K562 (cell line): ENCODE data around the gene VPS13D. TPM values are rescaled to one million over a fixed set of nuclear protein-coding genes. Genes with fewer than 3 reads are reported as not detected.

Experiments
- ATF7 ChIP-seq: fragments of 450-650 bp; IDR thresholded peaks from 2 replicates; pipeline ENCODE4 v1.7.1; 2014; ENCODE audit warnings: mild to moderate bottlenecking, moderate library complexity
- CHD1 ChIP-seq: fragments of 200-600 bp; sonication (generic); IDR thresholded peaks from one replicate; pipeline ENCODE4 v1.6.1; 2012; ENCODE audit warnings: mild to moderate bottlenecking, moderate library complexity, low read length, inconsistent platforms
- DPF2 ChIP-seq: fragments of 450-650 bp; IDR thresholded peaks from 2 replicates; pipeline ENCODE4 v1.6.1; 2016
- EHMT2 ChIP-seq: fragments of 450-650 bp; IDR thresholded peaks from 2 replicates; pipeline ENCODE4 v1.6.1; 2018; ENCODE audit warnings: antibody characterized with exemption
- ELF1 ChIP-seq: fragments of 200-800 bp; sonication (Bioruptor generic); IDR thresholded peaks from 2 replicates; pipeline ENCODE4 v1.6.1; 2016; ENCODE audit warnings: missing genetic modification characterization, missing compliant biosample characterization
- ERF ChIP-seq: fragments of 450-650 bp; formaldehyde crosslinking; IDR thresholded peaks from 2 replicates; pipeline ENCODE4 v1.4.0; 2020; ENCODE audit warnings: mild to moderate bottlenecking, mixed read lengths
- FOS ChIP-seq: IDR thresholded peaks from 3 replicates; pipeline ENCODE4 v1.6.1; 2011; ENCODE audit not compliant: insufficient read length; ENCODE audit errors: extremely low read depth
- FOSL1 ChIP-seq: fragments of 200-800 bp; sonication (Bioruptor generic); conservative IDR thresholded peaks from 2 replicates; pipeline ENCODE4 v1.6.1; 2016; ENCODE audit warnings: missing genetic modification characterization, missing compliant biosample characterization
- MCM3 ChIP-seq: fragments of 450-650 bp; IDR thresholded peaks from 2 replicates; pipeline ENCODE4 v1.6.1; 2016
- MTA3 ChIP-seq: fragments of 450-650 bp; formaldehyde crosslinking; IDR thresholded peaks from 2 replicates; pipeline ENCODE4 v1.6.1; 2017; ENCODE audit warnings: mild to moderate bottlenecking, borderline replicate concordance
- NCOR1 ChIP-seq: fragments of 450-650 bp; IDR thresholded peaks from 2 replicates; pipeline ENCODE4 v1.6.1; 2016; ENCODE audit warnings: mild to moderate bottlenecking, moderate library complexity
- NEUROD1 ChIP-seq: fragments of 150-350 bp; IDR thresholded peaks from 2 replicates; pipeline ENCODE4 v1.6.1; 2014; ENCODE audit warnings: borderline replicate concordance, low read length, low read depth; ENCODE audit not compliant: partially characterized antibody
- POLR2AphosphoS2 ChIP-seq: IDR thresholded peaks from 2 replicates; pipeline ENCODE4 v1.6.1; 2012; ENCODE audit warnings: low read length, improper control_type of control experiment
- PYGO2 ChIP-seq: fragments of 450-650 bp; IDR thresholded peaks from 2 replicates; pipeline ENCODE4 v1.6.1; 2016; ENCODE audit warnings: mild to moderate bottlenecking, missing genetic modification characterization, moderate library complexity, missing compliant biosample characterization
- SAP30 ChIP-seq: fragments of 200-600 bp; sonication (generic); IDR thresholded peaks from 2 replicates; pipeline ENCODE4 v1.6.1; 2012; ENCODE audit warnings: borderline replicate concordance, low read depth, mild to moderate bottlenecking, moderate library complexity, low read length, control low read depth, inconsistent platforms; ENCODE audit not compliant: insufficient read depth, poor library complexity, severe bottlenecking
- STAT5B ChIP-seq: fragments of 250-450 bp; sonication (Bioruptor Pico); IDR thresholded peaks from 2 replicates; pipeline ENCODE4 v1.8.0; 2021; ENCODE audit warnings: mild to moderate bottlenecking, inconsistent platforms
- TRIM28 ChIP-seq: fragments of 450-650 bp; IDR thresholded peaks from 2 replicates; pipeline ENCODE4 v1.6.1; 2017
- ZFP30 ChIP-seq: fragments of 250-450 bp; sonication (Bioruptor Pico); IDR thresholded peaks from 2 replicates; pipeline ENCODE4 v1.8.0; 2022; ENCODE audit warnings: moderate library complexity, mild to moderate bottlenecking, inconsistent platforms, borderline replicate concordance
- ZNF134 ChIP-seq: fragments of 250-450 bp; sonication (Bioruptor Pico); conservative IDR thresholded peaks from 2 replicates; pipeline ENCODE4 v1.4.0; 2020
- ZNF197 ChIP-seq: fragments of 200-800 bp; sonication (Bioruptor generic); IDR thresholded peaks from 2 replicates; pipeline ENCODE4 v1.6.1; 2016; ENCODE audit warnings: low read depth, missing genetic modification characterization, missing compliant biosample characterization
- ZNF253 ChIP-seq: fragments of 250-450 bp; sonication (Bioruptor Pico); conservative IDR thresholded peaks from 2 replicates; pipeline ENCODE4 v1.6.1; 2021; ENCODE audit warnings: mild to moderate bottlenecking
- ZNF766 ChIP-seq: fragments of 200-800 bp; sonication (Bioruptor generic); conservative IDR thresholded peaks from 2 replicates; pipeline ENCODE4 v1.6.1; 2016; ENCODE audit warnings: missing genetic modification characterization, missing compliant biosample characterization
- ZSCAN29 ChIP-seq: fragments of 450-650 bp; IDR thresholded peaks from 2 replicates; pipeline ENCODE4 v1.6.1; 2017
- polyA plus RNA-seq, 8 experiments: library from polyadenylated mRNA; depleted of rRNA in 4 of 8; stranded (reverse) in 5 of 8; unstranded in 3 of 8; fragments of >200 nt; fragmentation: Nextera tagmentation in 2 of 8; fragmentation: Illumina TruSeq in 1 of 8; extraction: Ambion mirVana in 2 of 8; extraction: Trizol in 1 of 8; gene quantifications; 2 replicates each; pipeline versions ENCODE4 v1.2.1 to v1.2.3, GENCODE V29; 2011 to 2014; ENCODE audit warnings: inconsistent platforms in 1 of 8, missing spikeins in 1 of 8
- total RNA-seq, 7 experiments: library from RNA; depleted of rRNA in 6 of 7; stranded (reverse); fragments of >200 nt in 6 of 7; fragmentation: Illumina TruSeq in 2 of 7; extraction: Trizol in 2 of 7; gene quantifications; 2 replicates each; pipeline versions ENCODE4 v1.2.1 to v1.2.3, GENCODE V29; 2011 to 2021; ENCODE audit warnings: low replicate concordance in 1 of 7
- TF ChIP-seq, protein P1 (sequence below), 2 experiments: fragments of 250-450 bp in 1 of 2; fragments of 450-650 bp in 1 of 2; sonication (Bioruptor Pico) in 1 of 2; IDR thresholded peaks; 2 replicates each; pipeline versions ENCODE4 v1.6.1 to v1.8.0; 2016 to 2021; ENCODE audit warnings: mild to moderate bottlenecking in 2 of 2, moderate library complexity in 2 of 2, missing compliant biosample characterization in 1 of 2, missing genetic modification characterization in 1 of 2
- TF ChIP-seq, protein P2 (sequence below): fragments of 450-650 bp; IDR thresholded peaks from 2 replicates; pipeline ENCODE4 v1.6.1; 2016; ENCODE audit warnings: antibody characterized with exemption
- TF ChIP-seq, protein P3 (sequence below), 2 experiments: fragments of 450-650 bp; IDR thresholded peaks; 2 replicates each; pipeline ENCODE4 v1.6.1; 2016

Gene VPS13D
- total and polyA plus RNA-seq, 9 of the 15 experiments (the other 6 are each of a cell fraction or from before 2014, with no cell fraction given) = 6.1 to 51.5 (median 38.5) TPM

DNA sequence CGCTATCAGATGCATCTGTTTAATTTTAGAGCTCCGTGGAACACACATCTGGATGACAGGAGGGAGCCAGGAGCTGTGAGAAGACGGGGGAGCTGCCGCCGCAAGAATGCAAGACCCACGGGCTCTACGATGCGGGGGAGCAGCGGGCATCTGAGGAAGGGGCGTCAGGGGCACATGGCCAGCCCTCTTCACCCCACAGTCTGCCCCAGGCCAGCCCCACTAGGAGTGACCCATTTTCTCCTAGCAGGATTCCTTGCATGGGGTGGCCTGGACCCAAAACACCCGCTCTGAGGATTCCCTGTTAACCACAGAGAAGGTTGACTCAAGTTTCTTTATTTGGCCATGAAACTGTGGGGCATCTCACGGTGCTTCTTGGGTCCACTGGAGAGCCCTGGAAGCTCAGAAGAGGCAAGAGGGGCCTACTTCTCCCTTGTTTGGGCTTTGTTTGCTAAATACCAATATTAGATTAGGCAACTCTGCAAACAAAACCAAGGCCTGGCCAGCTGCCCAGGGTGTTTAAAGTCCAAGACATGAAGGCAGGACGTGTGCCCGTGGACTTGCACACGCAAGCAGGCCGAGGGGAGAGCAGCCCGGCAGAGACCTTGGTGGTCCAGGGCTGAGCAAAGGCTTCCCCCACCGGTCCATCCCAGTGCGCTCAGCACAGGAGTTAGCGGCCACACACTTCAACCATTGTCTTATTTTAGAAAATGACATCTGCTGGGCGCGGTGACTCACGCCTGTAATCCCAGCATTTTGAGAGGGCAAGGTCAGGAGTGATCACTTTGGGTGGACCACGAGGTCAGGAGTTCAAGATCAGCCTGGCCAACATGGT, 298.4 kb downstream of the VPS13D start (continued):
- peak; percentile 11 for TF ChIP-seq CHD1
- no peak for TF ChIP-seq ZFP30
- peak; percentile 95 for TF ChIP-seq FOSL1 (tag)
- peak; percentile 75; the same call in 1 of the 2 replicates for TF ChIP-seq MTA3
- peak; percentile 71 for TF ChIP-seq NCOR1
- no peak for TF ChIP-seq MCM3
- TF ChIP-seq TRIM28 = peak; percentile 14; the same call in 1 of the 2 replicates
- TF ChIP-seq ELF1 (tag) = no peak
- no peak for TF ChIP-seq ZSCAN29
- TF ChIP-seq, protein P1, sequence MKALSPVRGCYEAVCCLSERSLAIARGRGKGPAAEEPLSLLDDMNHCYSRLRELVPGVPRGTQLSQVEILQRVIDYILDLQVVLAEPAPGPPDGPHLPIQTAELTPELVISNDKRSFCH (CRISPR knock-in tag; IDR thresholded peaks at IDR 0.05) = no peak
- TF ChIP-seq, protein P1 (tag; IDR thresholded peaks at IDR 0.05) = peak; percentile 73
- no peak for TF ChIP-seq STAT5B (CRISPR knock-in tag)
- peak; percentile 79 for TF ChIP-seq DPF2
- no peak for TF ChIP-seq ZNF134
- TF ChIP-seq ZNF253 = no peak
- TF ChIP-seq ATF7 = peak; percentile 85
- TF ChIP-seq SAP30 = no peak
- TF ChIP-seq NEUROD1 = peak; percentile 34
- TF ChIP-seq FOS = peak; percentile 33
- 0 out of 2 replicates have a peak, but pooled peaks have one; percentile 25 for TF ChIP-seq ZNF766 (CRISPR knock-in tag)
- TF ChIP-seq, protein P2, sequence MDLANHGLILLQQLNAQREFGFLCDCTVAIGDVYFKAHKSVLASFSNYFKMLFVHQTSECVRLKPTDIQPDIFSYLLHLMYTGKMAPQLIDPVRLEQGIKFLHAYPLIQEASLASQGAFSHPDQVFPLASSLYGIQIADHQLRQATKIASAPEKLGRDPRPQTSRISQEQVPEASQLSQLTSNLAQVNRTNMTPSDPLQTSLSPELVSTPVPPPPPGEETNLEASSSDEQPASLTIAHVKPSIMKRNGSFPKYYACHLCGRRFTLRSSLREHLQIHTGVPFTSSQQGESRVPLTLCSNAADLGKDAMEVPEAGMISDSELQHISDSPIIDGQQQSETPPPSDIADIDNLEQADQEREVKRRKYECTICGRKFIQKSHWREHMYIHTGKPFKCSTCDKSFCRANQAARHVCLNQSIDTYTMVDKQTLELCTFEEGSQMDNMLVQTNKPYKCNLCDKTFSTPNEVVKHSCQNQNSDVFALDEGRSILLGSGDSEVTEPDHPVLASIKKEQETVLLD = 0 out of 2 replicates have a peak, but pooled peaks have one; percentile 29
- TF ChIP-seq ERF = no peak
- TF ChIP-seq POLR2AphosphoS2 = no peak
- TF ChIP-seq EHMT2 = 0 out of 2 replicates have a peak, but pooled peaks have one; percentile 50
- TF ChIP-seq PYGO2 (tag) = 0 out of 2 replicates have a peak, but pooled peaks have one; percentile 22
- TF ChIP-seq, protein P3, sequence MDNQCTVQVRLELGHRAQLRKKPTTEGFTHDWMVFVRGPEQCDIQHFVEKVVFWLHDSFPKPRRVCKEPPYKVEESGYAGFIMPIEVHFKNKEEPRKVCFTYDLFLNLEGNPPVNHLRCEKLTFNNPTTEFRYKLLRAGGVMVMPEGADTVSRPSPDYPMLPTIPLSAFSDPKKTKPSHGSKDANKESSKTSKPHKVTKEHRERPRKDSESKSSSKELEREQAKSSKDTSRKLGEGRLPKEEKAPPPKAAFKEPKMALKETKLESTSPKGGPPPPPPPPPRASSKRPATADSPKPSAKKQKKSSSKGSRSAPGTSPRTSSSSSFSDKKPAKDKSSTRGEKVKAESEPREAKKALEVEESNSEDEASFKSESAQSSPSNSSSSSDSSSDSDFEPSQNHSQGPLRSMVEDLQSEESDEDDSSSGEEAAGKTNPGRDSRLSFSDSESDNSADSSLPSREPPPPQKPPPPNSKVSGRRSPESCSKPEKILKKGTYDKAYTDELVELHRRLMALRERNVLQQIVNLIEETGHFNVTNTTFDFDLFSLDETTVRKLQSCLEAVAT (IDR thresholded peaks at IDR 0.05) = peak in 1 of 2 experiments; percentile 13; a peak in 1 of 4 replicates
- TF ChIP-seq ZNF197 = peak; percentile 93
